Measurements from ENCODE around the gene LARP7. TPM values are rescaled to one million over a fixed set of nuclear protein-coding genes. Genes with fewer than 3 reads are reported as not detected.

The LARP7 gene
- total and polyA plus RNA-seq, 2 of the 8 experiments (the other 6 are each of a cell fraction or from before 2014, with no cell fraction given) = 9.3 to 38.3 TPM

- H3K4me3 ChIP-seq (ENCODE audit: extremely low read depth in 1 of 4, insufficient read depth in 2 of 4, low read depth in 3 of 4, low read length in 4 of 4) = no peak overlapping the region; a peak in 1 of 8 replicates
- H2AFZ ChIP-seq (ENCODE audit: low read length) = no peak overlapping the region
- no peak overlapping the region for H4K8ac ChIP-seq (ENCODE audit: extremely low read depth, insufficient read depth, low read length)
- H3K27me3 ChIP-seq (replicated peaks in 1 of 4; ENCODE audit: control insufficient read depth in 3 of 4, extremely low read depth in 1 of 4, insufficient read depth in 3 of 4, low read length in 3 of 4) = no peaks in the 10 kb centered on the region
- no peak overlapping the region for H4K5ac ChIP-seq (ENCODE audit: insufficient read length, low read depth, low read length)
- H3K4ac ChIP-seq (replicated peaks; ENCODE audit: insufficient read length, low read depth, low read length) = no peak overlapping the region
- POLR2A ChIA-PET (ENCODE audit: partially characterized antibody) = interaction anchor here (1.4 to 5.1 kb wide), 3 partner anchors 13 to 132 kb away, joined by 5 to 54 read pairs (median 8); no protein-coding TSS in a partner anchor
- H3K36me3 ChIP-seq (ENCODE audit: control insufficient read depth in 2 of 4, insufficient read depth in 4 of 4, low read length in 3 of 4) = peaks cover 2 to 34% (median 12%) of the 10 kb centered on the region in 4 experiments; a peak in 5 of 8 replicates
- H4K20me1 ChIP-seq (replicated peaks in 1 of 2; ENCODE audit: control insufficient read depth in 1 of 2, insufficient read depth in 2 of 2, low read length in 2 of 2) = no peaks in the 10 kb centered on the region
- H3K9ac ChIP-seq (replicated peaks in 1 of 4; ENCODE audit: extremely low read depth in 1 of 4, low read depth in 3 of 4, low read length in 3 of 4) = no peak overlapping the region
- H2BK5ac ChIP-seq (ENCODE audit: low read depth, low read length) = no peak overlapping the region
- no peak overlapping the region for H2AK5ac ChIP-seq (ENCODE audit: low read depth, low read length)
- H4K91ac ChIP-seq (replicated peaks; ENCODE audit: insufficient read length, low read length) = no peak overlapping the region
- H2BK120ac ChIP-seq (replicated peaks; ENCODE audit: low read depth, low read length) = no peak overlapping the region
- H3K79me1 ChIP-seq (ENCODE audit: low read depth, low read length) = no peaks in the 10 kb centered on the region; the same call in 1 of the 2 replicates
- no peaks in the 10 kb centered on the region; the same call in 1 of the 2 replicates for H3K23me2 ChIP-seq (ENCODE audit: low read depth, low read length)
- CTCF ChIA-PET (ENCODE audit: partially characterized antibody) = interaction anchor here (0.6 to 3.8 kb wide), 14 partner anchors 10 to 318 kb away, joined by 3 to 58 read pairs (median 3); no protein-coding TSS in a partner anchor
- no peaks in the 10 kb centered on the region for H3K9me3 ChIP-seq (ENCODE audit: insufficient read depth in 2 of 2, low read depth in 1 of 2, low read length in 1 of 2)
- H2BK20ac ChIP-seq (ENCODE audit: low read length) = no peak overlapping the region
- no peak overlapping the region for H3K27ac ChIP-seq (ENCODE audit: low read depth, low read length)
- no peak overlapping the region for H3K56ac ChIP-seq (replicated peaks; ENCODE audit: insufficient read length, low read depth, low read length)
- no peak overlapping the region for H3K23ac ChIP-seq (ENCODE audit: insufficient read length)
- no peak overlapping the region for H3K14ac ChIP-seq (ENCODE audit: insufficient read length)
- peaks cover 0 to 9% (median 1%) of the 10 kb centered on the region in 4 experiments; a peak in 2 of 7 replicates for H3K4me1 ChIP-seq (replicated peaks in 1 of 4; ENCODE audit: control insufficient read depth in 3 of 4, insufficient read depth in 4 of 4, low read length in 3 of 4)
- FAIRE-seq (no peak), DNase-seq (ENCODE audit: low read depth in 1 of 2, low spot score in 2 of 2) (no peak)
- WGBS, 2 experiments (ENCODE audit: extremely low coverage in 1 of 2, insufficient coverage in 1 of 2, insufficient read length in 1 of 2, insufficient replicate concordance in 2 of 2, low coverage in 1 of 2, low lambda C conversion rate in 2 of 2, missing lambda C conversion rate in 1 of 2) = 41% methylated on average over 4 of the region's 4 CpGs; no CpG with 5 or more reads in 1 of the 2 experiments
- H3K18ac ChIP-seq (ENCODE audit: extremely low read depth, low read length) = no peak overlapping the region
- H2BK12ac ChIP-seq (ENCODE audit: low read depth, low read length) = no peak overlapping the region
- peaks cover 11 to 58% of the 10 kb centered on the region in 2 experiments; a peak in 3 of 4 replicates for H3K79me2 ChIP-seq (ENCODE audit: control insufficient read depth in 1 of 2, insufficient read depth in 2 of 2, low read length in 2 of 2)
- H2BK15ac ChIP-seq (ENCODE audit: low read length) = no peak overlapping the region; the same call in 1 of the 2 replicates
- peak overlapping the region in 1 of 2 experiments; percentile 5; a peak in 1 of 4 replicates for H3K4me2 ChIP-seq (ENCODE audit: insufficient read depth in 1 of 2, low read depth in 2 of 2, low read length in 2 of 2)
- TF ChIP-seq EZH2 (IDR thresholded peaks at IDR 0.05; ENCODE audit: low read depth, low read length, severe bottlenecking) (no peak), GABPA (IDR thresholded peaks at IDR 0.05; ENCODE audit: borderline replicate concordance, insufficient read depth, low read length) (no peak), SIRT6 (IDR thresholded peaks at IDR 0.05; ENCODE audit: low read length) (no peak)
Observed at GRCh38 chr4:112633477-112634235, 3.3 kb upstream of the LARP7 start.

All from H1 (cell line).